OCI-LY1 (cell line): Measurements from ENCODE around the gene LIMK2.

Source experiments
- H2AFZ ChIP-seq: fragments of 200-600 bp; sonication (generic), shearing (Covaris generic); 2 replicates; pipeline ENCODE4 v1.6.0; 2014; ENCODE audit warnings: antibody characterized with exemption, mild to moderate bottlenecking, low read length
- H3F3A ChIP-seq: fragments of 200-600 bp; sonication (generic), shearing (Covaris generic); 2 replicates; pipeline ENCODE4 v1.6.0; 2014; ENCODE audit warnings: mild to moderate bottlenecking, antibody characterized with exemption, low read length, moderate library complexity; ENCODE audit not compliant: insufficient read depth
- H3K27ac ChIP-seq: fragments of 200-600 bp; sonication (generic); 2 replicates; pipeline ENCODE4 v1.5.1; 2014; ENCODE audit warnings: low read length, mixed run types, mild to moderate bottlenecking, low read depth; ENCODE audit not compliant: poor library complexity, severe bottlenecking
- H3K27me3 ChIP-seq: fragments of 200-600 bp; sonication (generic); 2 replicates; pipeline ENCODE4 v1.6.0; 2014; ENCODE audit warnings: antibody characterized with exemption, mild to moderate bottlenecking, low read length, moderate library complexity; ENCODE audit not compliant: insufficient read depth
- H3K36me3 ChIP-seq: fragments of 200-600 bp; sonication (generic); 2 replicates; pipeline ENCODE4 v1.6.1; 2014; ENCODE audit warnings: mild to moderate bottlenecking, antibody characterized with exemption, low read length, moderate library complexity, mixed read lengths; ENCODE audit not compliant: insufficient read depth
- H3K4me1 ChIP-seq: fragments of 200-600 bp; sonication (generic); 2 replicates; pipeline ENCODE4 v1.5.1; 2014; ENCODE audit warnings: mild to moderate bottlenecking, low read length, moderate library complexity; ENCODE audit not compliant: insufficient read depth, severe bottlenecking
- H3K4me2 ChIP-seq: fragments of 200-600 bp; sonication (generic), shearing (Covaris generic); 2 replicates; pipeline ENCODE4 v1.6.1; 2014; ENCODE audit warnings: low read length
- H3K4me3 ChIP-seq: fragments of 200-600 bp; sonication (generic); 2 replicates; pipeline ENCODE4 v1.5.1; 2014; ENCODE audit warnings: low read length, low read depth, mild to moderate bottlenecking, mixed read lengths; ENCODE audit not compliant: poor library complexity, severe bottlenecking
- H3K79me2 ChIP-seq: fragments of 200-600 bp; shearing (Covaris generic); 2 replicates; pipeline ENCODE4 v1.6.1; 2016; ENCODE audit warnings: mixed run types, low read length, mixed read lengths; ENCODE audit not compliant: insufficient read depth
- H3K9ac ChIP-seq: fragments of 200-600 bp; sonication (generic), shearing (Covaris generic); 2 replicates; pipeline ENCODE4 v1.6.1; 2014; ENCODE audit warnings: mild to moderate bottlenecking, low read length, mixed read lengths
- H3K9me2 ChIP-seq: fragments of 200-600 bp; sonication (generic), shearing (Covaris generic); 2 replicates; pipeline ENCODE4 v1.6.1; 2014; ENCODE audit warnings: low read depth, mild to moderate bottlenecking, low read length, mixed read lengths
- H3K9me3 ChIP-seq: fragments of 200-600 bp; shearing (Covaris generic); 2 replicates; pipeline ENCODE4 v1.6.1; 2014; ENCODE audit warnings: low read length, mixed read lengths
- H4K20me1 ChIP-seq: fragments of 200-600 bp; sonication (generic), shearing (Covaris generic); 2 replicates; pipeline ENCODE4 v1.6.0; 2016; ENCODE audit warnings: mild to moderate bottlenecking, low read length; ENCODE audit not compliant: insufficient read depth
- EZH2 ChIP-seq: fragments of 200-600 bp; sonication (generic), shearing (Covaris generic); IDR thresholded peaks from 2 replicates; pipeline ENCODE4 v1.8.0; 2017; ENCODE audit warnings: borderline replicate concordance, mixed run types, mild to moderate bottlenecking, antibody characterized with exemption, low read length, moderate library complexity, mixed read lengths
- TF ChIP-seq, protein P1 (sequence below): fragments of 200-600 bp; sonication (generic), shearing (Covaris generic); IDR thresholded peaks from 2 replicates; pipeline ENCODE4 v1.5.1; 2017; ENCODE audit warnings: mild to moderate bottlenecking, antibody characterized with exemption, low read length, moderate library complexity, mixed read lengths

LIMK2 gene

DNA sequence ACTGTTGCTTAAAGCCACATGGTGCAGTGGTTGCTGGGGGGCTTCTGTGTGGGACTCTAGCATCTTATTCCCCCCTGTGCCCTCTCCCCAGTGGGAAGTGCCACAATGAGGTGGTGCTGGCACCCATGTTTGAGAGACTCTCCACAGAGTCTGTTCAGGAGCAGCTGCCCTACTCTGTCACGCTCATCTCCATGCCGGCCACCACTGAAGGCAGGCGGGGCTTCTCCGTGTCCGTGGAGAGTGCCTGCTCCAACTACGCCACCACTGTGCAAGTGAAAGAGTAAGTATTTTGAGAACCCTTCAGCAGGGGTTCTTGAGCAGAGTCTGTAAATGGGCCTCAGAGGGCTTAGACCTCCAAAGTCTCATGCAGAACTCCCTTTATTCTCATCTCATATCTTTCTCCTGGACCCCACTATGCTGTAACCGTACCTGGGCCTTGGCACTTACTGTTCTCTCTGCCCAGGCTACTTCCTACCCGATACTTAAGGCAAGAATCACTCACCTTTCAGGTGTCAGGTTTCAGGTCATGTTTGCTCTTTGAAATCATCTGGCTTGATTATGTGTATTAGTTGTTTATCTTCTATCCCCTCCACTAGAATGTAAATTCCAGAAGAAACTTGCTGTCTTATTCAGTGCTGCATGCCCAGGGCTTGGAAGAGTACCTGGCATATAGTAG is 47.8 kb downstream of the LIMK2 start:
- no peaks in the 10 kb centered on the region for H3K4me1 ChIP-seq
- H3K36me3 ChIP-seq, result peaks cover 46% of the 10 kb centered on the region; the same call in 1 of the 2 replicates
- no peak overlapping the region for H2AFZ ChIP-seq
- no peaks in the 10 kb centered on the region for H4K20me1 ChIP-seq
- no peak for TF ChIP-seq EZH2
- TF ChIP-seq, protein P1, sequence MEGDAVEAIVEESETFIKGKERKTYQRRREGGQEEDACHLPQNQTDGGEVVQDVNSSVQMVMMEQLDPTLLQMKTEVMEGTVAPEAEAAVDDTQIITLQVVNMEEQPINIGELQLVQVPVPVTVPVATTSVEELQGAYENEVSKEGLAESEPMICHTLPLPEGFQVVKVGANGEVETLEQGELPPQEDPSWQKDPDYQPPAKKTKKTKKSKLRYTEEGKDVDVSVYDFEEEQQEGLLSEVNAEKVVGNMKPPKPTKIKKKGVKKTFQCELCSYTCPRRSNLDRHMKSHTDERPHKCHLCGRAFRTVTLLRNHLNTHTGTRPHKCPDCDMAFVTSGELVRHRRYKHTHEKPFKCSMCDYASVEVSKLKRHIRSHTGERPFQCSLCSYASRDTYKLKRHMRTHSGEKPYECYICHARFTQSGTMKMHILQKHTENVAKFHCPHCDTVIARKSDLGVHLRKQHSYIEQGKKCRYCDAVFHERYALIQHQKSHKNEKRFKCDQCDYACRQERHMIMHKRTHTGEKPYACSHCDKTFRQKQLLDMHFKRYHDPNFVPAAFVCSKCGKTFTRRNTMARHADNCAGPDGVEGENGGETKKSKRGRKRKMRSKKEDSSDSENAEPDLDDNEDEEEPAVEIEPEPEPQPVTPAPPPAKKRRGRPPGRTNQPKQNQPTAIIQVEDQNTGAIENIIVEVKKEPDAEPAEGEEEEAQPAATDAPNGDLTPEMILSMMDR, result no peak
- no peak overlapping the region for H3K9ac ChIP-seq
- H3K27me3 ChIP-seq, result no peaks in the 10 kb centered on the region
- H3K4me2 ChIP-seq, result no peak overlapping the region
- H3F3A ChIP-seq, result no peaks in the 10 kb centered on the region
- H3K9me3 ChIP-seq, result no peaks in the 10 kb centered on the region
- no peak overlapping the region for H3K4me3 ChIP-seq
- no peaks in the 10 kb centered on the region for H3K79me2 ChIP-seq
- no peak overlapping the region for H3K27ac ChIP-seq
- H3K9me2 ChIP-seq, result no peaks in the 10 kb centered on the region

GRCh38 chr22:31260474-31260856 is 48.4 kb downstream of the LIMK2 start:
- Histone ChIP-seq H3K36me3 (peaks cover 47% of the 10 kb centered on the region; the same call in 1 of the 2 replicates), H3K4me1 (no peaks in the 10 kb centered on the region), H3K4me2 (no peak overlapping the region), H3F3A (no peaks in the 10 kb centered on the region), H3K27me3 (no peaks in the 10 kb centered on the region), H3K9ac (no peak overlapping the region), H4K20me1 (no peaks in the 10 kb centered on the region), H3K27ac (no peak overlapping the region), H3K9me3 (no peaks in the 10 kb centered on the region), H3K9me2 (no peaks in the 10 kb centered on the region), H3K79me2 (no peaks in the 10 kb centered on the region), H2AFZ (no peak overlapping the region), H3K4me3 (no peak overlapping the region)
- no peak for TF ChIP-seq EZH2
- TF ChIP-seq, protein P1, result no peak

GRCh38 chr22:31262312-31263133 is 50.4 kb downstream of the LIMK2 start:
- Histone ChIP-seq H3K4me3 (no peak overlapping the region), H2AFZ (no peak overlapping the region), H3K36me3 (peaks cover 54% of the 10 kb centered on the region; the same call in 1 of the 2 replicates), H3K79me2 (no peaks in the 10 kb centered on the region), H3K27ac (no peak overlapping the region), H3K4me2 (no peak overlapping the region), H3K27me3 (no peaks in the 10 kb centered on the region), H3F3A (no peaks in the 10 kb centered on the region), H3K9me2 (no peaks in the 10 kb centered on the region), H3K4me1 (no peaks in the 10 kb centered on the region), H4K20me1 (no peaks in the 10 kb centered on the region), H3K9ac (no peak overlapping the region), H3K9me3 (no peaks in the 10 kb centered on the region)
- TF ChIP-seq, protein P1, result no peak
- no peak for TF ChIP-seq EZH2
